SK-N-SH (cell line): ENCODE measurements around the gene FAM222B. TPM values are rescaled to one million over a fixed set of nuclear protein-coding genes. Genes with fewer than 3 reads are reported as not detected.
A peak's percentile ranks its signal among the peaks of the same experiment; 100 is the strongest.

ENCODE experiments used
- CTCF ChIA-PET: fragments of 300-600, 350-600 bp; formaldehyde crosslinking; extraction: SDS; loops from one replicate; lab custom pipeline; 2021; lab: Yijun Ruan, JAX
- POLR2A ChIA-PET: fragments of 350-600 bp; sonication (Branson Sonifier 250); formaldehyde crosslinking; extraction: SDS; loops from one replicate; lab custom pipeline; 2020; ENCODE audit warnings: antibody characterized with exemption, inconsistent platforms; lab: Yijun Ruan, JAX
- DNase-seq: peaks from one replicate; pipeline ENCODE4 v3.0.0; 2012
- H2AFZ ChIP-seq: fragments of 200-600 bp; sonication (generic); 2 replicates; pipeline ENCODE4 v1.8.1; 2016; ENCODE audit warnings: antibody characterized with exemption, mild to moderate bottlenecking, low read depth
- H3F3A ChIP-seq: fragments of 200-600 bp; sonication (generic); replicated peaks from 2 replicates; pipeline ENCODE3; 2016; ENCODE audit warnings: antibody characterized with exemption, mild to moderate bottlenecking; ENCODE audit not compliant: insufficient read depth
- H3K27ac ChIP-seq, 2 experiments: fragments of 200-500 bp in 1 of 2; fragments of 200-600 bp in 1 of 2; sonication (Bioruptor generic) in 1 of 2; sonication (generic), shearing (Covaris generic) in 1 of 2; 2 replicates each; pipeline versions ENCODE4 v1.5.1 to v1.6.1; 2014 to 2016; ENCODE audit warnings: low read depth in 2 of 2, inconsistent platforms in 1 of 2, low read length in 1 of 2, mild to moderate bottlenecking in 1 of 2, mixed read lengths in 1 of 2
- H3K27me3 ChIP-seq: fragments of 200-600 bp; sonication (generic), shearing (Covaris generic); 2 replicates; pipeline ENCODE4 v1.6.1; 2016; ENCODE audit warnings: mixed run types; ENCODE audit not compliant: insufficient read depth
- H3K36me3 ChIP-seq, 2 experiments: fragments of 200-500 bp in 1 of 2; fragments of 200-600 bp in 1 of 2; sonication (Bioruptor generic) in 1 of 2; sonication (generic) in 1 of 2; replicated peaks in 1 of 2; 2 replicates each; pipeline versions ENCODE3 to v1.5.1; 2014 to 2016; ENCODE audit warnings: low read length in 1 of 2, mild to moderate bottlenecking in 1 of 2; ENCODE audit not compliant: insufficient read depth in 2 of 2, control insufficient read depth in 1 of 2
- H3K4me1 ChIP-seq, 2 experiments: fragments of 200-500 bp in 1 of 2; fragments of 200-600 bp in 1 of 2; sonication (Bioruptor generic) in 1 of 2; sonication (generic), shearing (Covaris generic) in 1 of 2; 2 replicates each; pipeline versions ENCODE4 v1.5.1 to v1.6.1; 2014 to 2016; ENCODE audit warnings: low read depth in 1 of 2, low read length in 1 of 2, mixed run types in 1 of 2; ENCODE audit not compliant: insufficient read depth in 2 of 2, control insufficient read depth in 1 of 2
- H3K4me2 ChIP-seq: fragments of 200-600 bp; sonication (generic), shearing (Covaris generic); 2 replicates; pipeline ENCODE4 v1.6.1; 2017; ENCODE audit warnings: mixed run types
- H3K4me3 ChIP-seq, 2 experiments: fragments of 200-500 bp in 1 of 2; fragments of 200-600 bp in 1 of 2; sonication (Bioruptor generic) in 1 of 2; sonication (generic), shearing (Covaris generic) in 1 of 2; 2 replicates each; pipeline versions ENCODE4 v1.5.1 to v1.8.1; 2014 to 2016; ENCODE audit warnings: low read depth in 2 of 2, inconsistent platforms in 1 of 2, low read length in 1 of 2, mild to moderate bottlenecking in 1 of 2, mixed read lengths in 1 of 2, moderate library complexity in 1 of 2
- H3K79me2 ChIP-seq: fragments of 200-600 bp; sonication (generic); 2 replicates; pipeline ENCODE4 v1.8.1; 2017; ENCODE audit warnings: mild to moderate bottlenecking; ENCODE audit not compliant: insufficient read depth
- H3K9ac ChIP-seq: fragments of 200-600 bp; sonication (generic); 2 replicates; pipeline ENCODE4 v1.6.1; 2017; ENCODE audit warnings: mixed run types
- H3K9me2 ChIP-seq: fragments of 200-600 bp; sonication (generic); 2 replicates; pipeline ENCODE4 v1.6.1; 2017; ENCODE audit warnings: mixed run types
- H3K9me3 ChIP-seq: fragments of 200-600 bp; sonication (generic); 2 replicates; pipeline ENCODE4 v1.6.1; 2017; ENCODE audit warnings: mixed run types, mild to moderate bottlenecking, moderate library complexity
- H4K20me1 ChIP-seq: fragments of 200-600 bp; sonication (generic); 2 replicates; pipeline ENCODE4 v1.6.1; 2017; ENCODE audit warnings: mild to moderate bottlenecking, mixed run types; ENCODE audit not compliant: insufficient read depth
- ELF1 ChIP-seq: IDR thresholded peaks from 2 replicates; pipeline ENCODE4 v1.4.0; 2012
- EP300 ChIP-seq, 2 experiments: IDR thresholded peaks; 2 replicates each; pipeline versions ENCODE4 v1.4.0 to v1.6.1; 2012; ENCODE audit warnings: borderline replicate concordance in 1 of 2, low read depth in 1 of 2, low read length in 1 of 2
- EZH2phosphoT487 ChIP-seq: fragments of 200-600 bp; sonication (generic); IDR thresholded peaks from 2 replicates; pipeline ENCODE4 v1.6.1; 2017; ENCODE audit warnings: low read depth, mixed run types, mild to moderate bottlenecking, antibody characterized with exemption, moderate library complexity, borderline replicate concordance
- FOSL2 ChIP-seq: IDR thresholded peaks from 2 replicates; pipeline ENCODE4 v1.4.0; 2012; ENCODE audit warnings: low read depth, mild to moderate bottlenecking, moderate library complexity, borderline replicate concordance
- FOXJ3 ChIP-seq: sonication (generic); formaldehyde crosslinking; IDR thresholded peaks from 2 replicates; pipeline ENCODE4 v1.5.1; 2020; ENCODE audit warnings: mild to moderate bottlenecking, missing genetic modification reagents
- FOXM1 ChIP-seq: IDR thresholded peaks from 2 replicates; pipeline ENCODE4 v1.4.0; 2012; ENCODE audit warnings: low read depth, mild to moderate bottlenecking
- JUND ChIP-seq: IDR thresholded peaks from 2 replicates; pipeline ENCODE4 v1.4.0; 2012
- MEF2A ChIP-seq: IDR thresholded peaks from 2 replicates; pipeline ENCODE4 v1.4.0; 2012; ENCODE audit warnings: low read depth, borderline replicate concordance
- MXI1 ChIP-seq: IDR thresholded peaks from 2 replicates; pipeline ENCODE4 v1.6.1; 2012; ENCODE audit warnings: mild to moderate bottlenecking, low read depth, low read length, improper control_type of control experiment
- NFIC ChIP-seq: IDR thresholded peaks from 2 replicates; pipeline ENCODE4 v1.4.0; 2012; ENCODE audit warnings: borderline replicate concordance
- NRF1 ChIP-seq: IDR thresholded peaks from 2 replicates; pipeline ENCODE4 v1.6.1; 2012; ENCODE audit warnings: low read depth, mild to moderate bottlenecking, low read length
- PBX3 ChIP-seq: IDR thresholded peaks from 2 replicates; pipeline ENCODE4; 2012
- POLR2AphosphoS5 ChIP-seq: IDR thresholded peaks from 2 replicates; pipeline ENCODE4 v1.6.1; 2012; ENCODE audit warnings: low read depth, low read length
- RAD21 ChIP-seq: IDR thresholded peaks from 2 replicates; pipeline ENCODE4 v1.6.1; 2012; ENCODE audit warnings: mild to moderate bottlenecking, low read length
- RCOR1 ChIP-seq: fragments of 150-350 bp; IDR thresholded peaks from 2 replicates; pipeline ENCODE4 v1.6.1; 2017; ENCODE audit warnings: antibody characterized with exemption, low read length
- RXRA ChIP-seq: IDR thresholded peaks from 2 replicates; pipeline ENCODE4 v1.4.0; 2012; ENCODE audit warnings: low read depth, mild to moderate bottlenecking, borderline replicate concordance
- SIN3A ChIP-seq: IDR thresholded peaks from 2 replicates; pipeline ENCODE4 v1.6.1; 2012; ENCODE audit warnings: low read depth, mild to moderate bottlenecking, low read length, moderate library complexity, borderline replicate concordance
- SMC3 ChIP-seq: IDR thresholded peaks from 2 replicates; pipeline ENCODE4 v1.6.1; 2012; ENCODE audit warnings: low read depth, low read length, improper control_type of control experiment
- TAF1 ChIP-seq: IDR thresholded peaks from 2 replicates; pipeline ENCODE4 v1.6.1; 2012; ENCODE audit warnings: low read depth, mild to moderate bottlenecking, low read length, moderate library complexity, borderline replicate concordance
- TCF12 ChIP-seq: IDR thresholded peaks from 2 replicates; pipeline ENCODE4 v1.4.0; 2012
- TEAD4 ChIP-seq: IDR thresholded peaks from 2 replicates; pipeline ENCODE4 v1.4.0; 2012; ENCODE audit warnings: mild to moderate bottlenecking, borderline replicate concordance; ENCODE audit not compliant: insufficient read depth
- YY1 ChIP-seq: IDR thresholded peaks from 2 replicates; pipeline ENCODE4 v1.4.0; 2012; ENCODE audit warnings: low read depth, mild to moderate bottlenecking
- WGBS: methylation state at CpG from one replicate; pipeline ENCODE4 v1.1.6; 2017; ENCODE audit warnings: low lambda C conversion rate; 5-methylcytosine and 5-hydroxymethylcytosine counted together
- polyA plus RNA-seq, 3 experiments: library from polyadenylated mRNA; depleted of rRNA; stranded (reverse); fragments of >200 nt; gene quantifications; 2 replicates each; pipeline ENCODE4 v1.2.3, GENCODE V29; 2012
- TF ChIP-seq, protein P1 (sequence below): IDR thresholded peaks from 2 replicates; pipeline ENCODE4 v1.6.1; 2012; ENCODE audit warnings: mild to moderate bottlenecking, low read depth, low read length, moderate library complexity
- TF ChIP-seq, protein P2 (sequence below): IDR thresholded peaks from 2 replicates; pipeline ENCODE4 v1.4.0; 2012; ENCODE audit warnings: low read depth, borderline replicate concordance
- TF ChIP-seq, protein P3 (sequence below): fragments of 200-600 bp; sonication (generic); IDR thresholded peaks from 2 replicates; pipeline ENCODE4 v1.6.1; 2017; ENCODE audit warnings: antibody characterized with exemption, mild to moderate bottlenecking, moderate library complexity
- TF ChIP-seq, protein P4 (sequence below): IDR thresholded peaks from 2 replicates; pipeline ENCODE4 v1.4.0; 2012; ENCODE audit warnings: low read depth

The FAM222B gene
- polyA plus RNA-seq, 1 of the 3 experiments (the other 2 are of a cell fraction) = 9.0 TPM

GRCh38 chr17:28725660-28726225 lies 116.8 kb downstream of the FAM222B start:
- WGBS = 6% methylated on average over 9 of the region's 45 CpGs
- peak overlapping the region; percentile 99 for H3K4me2 ChIP-seq
- H3K36me3 ChIP-seq = peaks cover 35 to 37% of the 10 kb centered on the region in 2 experiments
- H3K79me2 ChIP-seq = peaks cover 26% of the 10 kb centered on the region
- peaks cover 35% of the 10 kb centered on the region for H4K20me1 ChIP-seq
- no peaks in the 10 kb centered on the region for H3K9me2 ChIP-seq
- no peak for DNase-seq
- H3K4me1 ChIP-seq = peaks cover 16 to 42% of the 10 kb centered on the region in 2 experiments
- POLR2A ChIA-PET = interaction anchor here (1.0 to 4.5 kb wide), 6 partner anchors 18 to 240 kb away, joined by 3 to 90 read pairs (median 8); partner anchors contain the start of gene TRAF4
- peaks cover 71% of the 10 kb centered on the region for H3F3A ChIP-seq
- CTCF ChIA-PET = interaction anchor here (0.8 to 11.1 kb wide), 30 partner anchors 9 to 565 kb away, joined by 3 to 612 read pairs (median 8); partner anchors contain the start of genes BLTP2, DHRS13, FLOT2 and PHF12
- H3K9ac ChIP-seq = peak overlapping the region; percentile 71; the same call in 1 of the 2 replicates
- H3K4me3 ChIP-seq = peak overlapping the region; percentile 54 to 67
- H2AFZ ChIP-seq = 0 out of 2 replicates have a peak overlapping the region, but pooled peaks have one; percentile 11
- H3K9me3 ChIP-seq = no peaks in the 10 kb centered on the region
- no peaks in the 10 kb centered on the region for H3K27me3 ChIP-seq
- H3K27ac ChIP-seq = peak overlapping the region; percentile 72 to 88
- TF ChIP-seq, protein P1, sequence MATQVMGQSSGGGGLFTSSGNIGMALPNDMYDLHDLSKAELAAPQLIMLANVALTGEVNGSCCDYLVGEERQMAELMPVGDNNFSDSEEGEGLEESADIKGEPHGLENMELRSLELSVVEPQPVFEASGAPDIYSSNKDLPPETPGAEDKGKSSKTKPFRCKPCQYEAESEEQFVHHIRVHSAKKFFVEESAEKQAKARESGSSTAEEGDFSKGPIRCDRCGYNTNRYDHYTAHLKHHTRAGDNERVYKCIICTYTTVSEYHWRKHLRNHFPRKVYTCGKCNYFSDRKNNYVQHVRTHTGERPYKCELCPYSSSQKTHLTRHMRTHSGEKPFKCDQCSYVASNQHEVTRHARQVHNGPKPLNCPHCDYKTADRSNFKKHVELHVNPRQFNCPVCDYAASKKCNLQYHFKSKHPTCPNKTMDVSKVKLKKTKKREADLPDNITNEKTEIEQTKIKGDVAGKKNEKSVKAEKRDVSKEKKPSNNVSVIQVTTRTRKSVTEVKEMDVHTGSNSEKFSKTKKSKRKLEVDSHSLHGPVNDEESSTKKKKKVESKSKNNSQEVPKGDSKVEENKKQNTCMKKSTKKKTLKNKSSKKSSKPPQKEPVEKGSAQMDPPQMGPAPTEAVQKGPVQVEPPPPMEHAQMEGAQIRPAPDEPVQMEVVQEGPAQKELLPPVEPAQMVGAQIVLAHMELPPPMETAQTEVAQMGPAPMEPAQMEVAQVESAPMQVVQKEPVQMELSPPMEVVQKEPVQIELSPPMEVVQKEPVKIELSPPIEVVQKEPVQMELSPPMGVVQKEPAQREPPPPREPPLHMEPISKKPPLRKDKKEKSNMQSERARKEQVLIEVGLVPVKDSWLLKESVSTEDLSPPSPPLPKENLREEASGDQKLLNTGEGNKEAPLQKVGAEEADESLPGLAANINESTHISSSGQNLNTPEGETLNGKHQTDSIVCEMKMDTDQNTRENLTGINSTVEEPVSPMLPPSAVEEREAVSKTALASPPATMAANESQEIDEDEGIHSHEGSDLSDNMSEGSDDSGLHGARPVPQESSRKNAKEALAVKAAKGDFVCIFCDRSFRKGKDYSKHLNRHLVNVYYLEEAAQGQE = no peak
- TF ChIP-seq FOXM1 (no peak), RXRA (no peak; the same call in 1 of the 2 replicates), TCF12 (no peak), TAF1 (peak; percentile 62), NRF1 (peak; percentile 23; the same call in 1 of the 2 replicates), TEAD4 (no peak), RCOR1 (no peak), SMC3 (no peak), PBX3 (peak; percentile 3), FOSL2 (no peak; the same call in 1 of the 2 replicates), FOXJ3 (CRISPR knock-in tag) (no peak), MXI1 (peak; percentile 71), POLR2AphosphoS5 (peak; percentile 27), JUND (0 out of 2 replicates have a peak, but pooled peaks have one; percentile 18), ELF1 (no peak), RAD21 (no peak), SIN3A (peak; percentile 43; the same call in 1 of the 2 replicates), EZH2phosphoT487 (no peak), YY1 (no peak), NFIC (no peak), MEF2A (no peak), EP300 (IDR thresholded peaks at IDR 0.05; ENCODE audit: borderline replicate concordance in 1 of 2, low read depth in 1 of 2, low read length in 1 of 2) (no peak)
- TF ChIP-seq, protein P2, sequence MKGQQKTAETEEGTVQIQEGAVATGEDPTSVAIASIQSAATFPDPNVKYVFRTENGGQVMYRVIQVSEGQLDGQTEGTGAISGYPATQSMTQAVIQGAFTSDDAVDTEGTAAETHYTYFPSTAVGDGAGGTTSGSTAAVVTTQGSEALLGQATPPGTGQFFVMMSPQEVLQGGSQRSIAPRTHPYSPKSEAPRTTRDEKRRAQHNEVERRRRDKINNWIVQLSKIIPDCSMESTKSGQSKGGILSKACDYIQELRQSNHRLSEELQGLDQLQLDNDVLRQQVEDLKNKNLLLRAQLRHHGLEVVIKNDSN = no peak
- TF ChIP-seq, protein P3, sequence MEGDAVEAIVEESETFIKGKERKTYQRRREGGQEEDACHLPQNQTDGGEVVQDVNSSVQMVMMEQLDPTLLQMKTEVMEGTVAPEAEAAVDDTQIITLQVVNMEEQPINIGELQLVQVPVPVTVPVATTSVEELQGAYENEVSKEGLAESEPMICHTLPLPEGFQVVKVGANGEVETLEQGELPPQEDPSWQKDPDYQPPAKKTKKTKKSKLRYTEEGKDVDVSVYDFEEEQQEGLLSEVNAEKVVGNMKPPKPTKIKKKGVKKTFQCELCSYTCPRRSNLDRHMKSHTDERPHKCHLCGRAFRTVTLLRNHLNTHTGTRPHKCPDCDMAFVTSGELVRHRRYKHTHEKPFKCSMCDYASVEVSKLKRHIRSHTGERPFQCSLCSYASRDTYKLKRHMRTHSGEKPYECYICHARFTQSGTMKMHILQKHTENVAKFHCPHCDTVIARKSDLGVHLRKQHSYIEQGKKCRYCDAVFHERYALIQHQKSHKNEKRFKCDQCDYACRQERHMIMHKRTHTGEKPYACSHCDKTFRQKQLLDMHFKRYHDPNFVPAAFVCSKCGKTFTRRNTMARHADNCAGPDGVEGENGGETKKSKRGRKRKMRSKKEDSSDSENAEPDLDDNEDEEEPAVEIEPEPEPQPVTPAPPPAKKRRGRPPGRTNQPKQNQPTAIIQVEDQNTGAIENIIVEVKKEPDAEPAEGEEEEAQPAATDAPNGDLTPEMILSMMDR = no peak
- TF ChIP-seq, protein P4, sequence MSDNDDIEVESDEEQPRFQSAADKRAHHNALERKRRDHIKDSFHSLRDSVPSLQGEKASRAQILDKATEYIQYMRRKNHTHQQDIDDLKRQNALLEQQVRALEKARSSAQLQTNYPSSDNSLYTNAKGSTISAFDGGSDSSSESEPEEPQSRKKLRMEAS = peak; percentile 60; the same call in 1 of the 2 replicates
